ENCODE data around the gene LHX4. TPM values are rescaled to one million over a fixed set of nuclear protein-coding genes. Genes with fewer than 3 reads are reported as not detected.

LHX4 gene
- total and polyA plus RNA-seq, 2 of the 13 experiments (the other 11 are each of a cell fraction or from before 2014, with no cell fraction given) = 0.03 to 0.07 TPM

GRCh38 chr1:180217006-180217405 is 13.1 kb upstream of the LHX4 start (continued):
- TF ChIP-seq PAXIP1 (CRISPR knock-in tag; conservative IDR thresholded peaks at IDR 0.05) (no peak), ZNF318 (CRISPR knock-in tag; IDR thresholded peaks at IDR 0.05) (no peak), ZNF253 (CRISPR knock-in tag; IDR thresholded peaks at IDR 0.05; ENCODE audit: borderline replicate concordance) (no peak), HOXA5 (CRISPR knock-in tag; IDR thresholded peaks at IDR 0.05) (no peak), TBX3 (IDR thresholded peaks at IDR 0.05; ENCODE audit: borderline replicate concordance) (no peak), ZNF503 (CRISPR knock-in tag; IDR thresholded peaks at IDR 0.05) (no peak), ZNF776 (CRISPR knock-in tag; IDR thresholded peaks at IDR 0.05) (no peak), ZBED4 (CRISPR knock-in tag; IDR thresholded peaks at IDR 0.05; ENCODE audit: borderline replicate concordance) (no peak), PCBP2 (optimal IDR thresholded peaks at IDR 0.05; ENCODE audit: low read depth, low read length, poor library complexity, severe bottlenecking) (no peak)
